Measurements from ENCODE around the gene SGSM1. TPM values are rescaled to one million over a fixed set of nuclear protein-coding genes. Genes with fewer than 3 reads are reported as not detected.

The SGSM1 gene
- total RNA-seq, 1 donor from 2014 or later: 0.75 TPM

DNA sequence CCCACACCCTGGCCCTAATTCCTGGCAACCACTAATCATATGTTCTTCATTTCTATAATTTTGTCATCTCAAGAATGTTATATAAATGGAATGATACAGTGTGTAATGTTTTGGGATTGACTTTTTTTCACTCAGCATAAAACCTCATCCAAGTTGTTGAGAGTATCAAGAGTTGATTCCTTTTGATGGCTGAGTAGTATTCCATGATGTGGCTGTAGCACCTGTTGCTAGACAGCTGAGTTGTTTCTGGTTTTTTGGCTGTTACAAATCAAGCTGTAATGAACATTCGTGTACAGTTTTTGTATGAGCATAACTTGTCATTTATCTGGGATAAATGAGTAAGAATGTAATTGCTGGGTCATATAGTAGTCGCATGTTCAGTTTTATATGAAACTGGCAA lies 81.2 kb downstream of the SGSM1 start:
- Mint-ChIP-seq H3K4me1 (peaks cover 10% of the 10 kb centered on the region), H3K9me3 (no peaks in the 10 kb centered on the region), H3K27ac (ENCODE audit: unreplicated experiment) (no peak overlapping the region), H3K27me3 (ENCODE audit: low read depth) (peaks cover 7% of the 10 kb centered on the region), H3K4me3 (no peak overlapping the region), H3K36me3 (ENCODE audit: low read depth) (no peaks in the 10 kb centered on the region)
- TF ChIP-seq, protein P1, sequence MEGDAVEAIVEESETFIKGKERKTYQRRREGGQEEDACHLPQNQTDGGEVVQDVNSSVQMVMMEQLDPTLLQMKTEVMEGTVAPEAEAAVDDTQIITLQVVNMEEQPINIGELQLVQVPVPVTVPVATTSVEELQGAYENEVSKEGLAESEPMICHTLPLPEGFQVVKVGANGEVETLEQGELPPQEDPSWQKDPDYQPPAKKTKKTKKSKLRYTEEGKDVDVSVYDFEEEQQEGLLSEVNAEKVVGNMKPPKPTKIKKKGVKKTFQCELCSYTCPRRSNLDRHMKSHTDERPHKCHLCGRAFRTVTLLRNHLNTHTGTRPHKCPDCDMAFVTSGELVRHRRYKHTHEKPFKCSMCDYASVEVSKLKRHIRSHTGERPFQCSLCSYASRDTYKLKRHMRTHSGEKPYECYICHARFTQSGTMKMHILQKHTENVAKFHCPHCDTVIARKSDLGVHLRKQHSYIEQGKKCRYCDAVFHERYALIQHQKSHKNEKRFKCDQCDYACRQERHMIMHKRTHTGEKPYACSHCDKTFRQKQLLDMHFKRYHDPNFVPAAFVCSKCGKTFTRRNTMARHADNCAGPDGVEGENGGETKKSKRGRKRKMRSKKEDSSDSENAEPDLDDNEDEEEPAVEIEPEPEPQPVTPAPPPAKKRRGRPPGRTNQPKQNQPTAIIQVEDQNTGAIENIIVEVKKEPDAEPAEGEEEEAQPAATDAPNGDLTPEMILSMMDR (conservative IDR thresholded peaks at IDR 0.05): no peak
- no peak for DNase-seq (ENCODE audit: low read depth, low spot score)

DNA sequence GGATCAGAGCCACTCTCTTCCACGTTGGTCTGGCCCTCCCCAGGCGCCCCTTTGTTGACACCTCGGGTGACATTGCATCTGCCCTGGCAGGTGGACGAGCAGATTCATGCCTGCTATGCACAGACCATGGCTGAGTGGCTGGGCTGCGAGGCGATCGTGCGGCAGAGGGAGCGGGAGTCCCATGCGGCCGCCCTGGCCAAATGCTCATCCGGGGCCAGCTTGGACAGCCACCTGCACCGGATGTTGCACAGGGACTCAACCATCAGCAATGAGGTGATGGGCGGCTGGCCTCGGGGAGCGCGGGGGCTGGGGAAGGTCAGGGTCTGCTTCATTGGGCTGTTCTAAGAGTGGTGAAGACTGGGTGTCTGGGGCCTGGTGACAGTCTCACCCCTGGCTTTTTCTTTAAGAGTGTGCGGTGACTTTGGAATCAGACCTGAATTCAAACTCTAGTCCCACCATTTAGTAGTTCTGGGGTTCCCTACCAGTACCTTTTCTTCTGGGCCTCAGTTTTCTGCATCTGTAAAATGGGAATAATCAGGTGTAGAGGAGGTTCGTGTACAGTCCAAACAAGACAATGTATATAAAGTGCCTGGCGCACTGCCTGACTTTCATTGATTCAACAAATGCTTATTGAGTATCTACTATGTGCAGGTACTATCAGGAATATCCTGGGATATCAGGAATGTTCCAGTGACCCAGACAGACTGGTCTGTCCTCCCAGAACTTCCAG lies 87.5 kb downstream of the SGSM1 start:
- peaks cover 12% of the 10 kb centered on the region for H3K4me1 Mint-ChIP-seq
- no peak overlapping the region for H3K27ac Mint-ChIP-seq (ENCODE audit: unreplicated experiment)
- H3K9me3 Mint-ChIP-seq: no peaks in the 10 kb centered on the region
- H3K27me3 Mint-ChIP-seq (ENCODE audit: low read depth): peaks cover 3% of the 10 kb centered on the region
- no peak for DNase-seq (ENCODE audit: low read depth, low spot score)
- TF ChIP-seq, protein P1 (conservative IDR thresholded peaks at IDR 0.05): no peak
- no peak overlapping the region for H3K4me3 Mint-ChIP-seq
- no peaks in the 10 kb centered on the region for H3K36me3 Mint-ChIP-seq (ENCODE audit: low read depth)

DNA sequence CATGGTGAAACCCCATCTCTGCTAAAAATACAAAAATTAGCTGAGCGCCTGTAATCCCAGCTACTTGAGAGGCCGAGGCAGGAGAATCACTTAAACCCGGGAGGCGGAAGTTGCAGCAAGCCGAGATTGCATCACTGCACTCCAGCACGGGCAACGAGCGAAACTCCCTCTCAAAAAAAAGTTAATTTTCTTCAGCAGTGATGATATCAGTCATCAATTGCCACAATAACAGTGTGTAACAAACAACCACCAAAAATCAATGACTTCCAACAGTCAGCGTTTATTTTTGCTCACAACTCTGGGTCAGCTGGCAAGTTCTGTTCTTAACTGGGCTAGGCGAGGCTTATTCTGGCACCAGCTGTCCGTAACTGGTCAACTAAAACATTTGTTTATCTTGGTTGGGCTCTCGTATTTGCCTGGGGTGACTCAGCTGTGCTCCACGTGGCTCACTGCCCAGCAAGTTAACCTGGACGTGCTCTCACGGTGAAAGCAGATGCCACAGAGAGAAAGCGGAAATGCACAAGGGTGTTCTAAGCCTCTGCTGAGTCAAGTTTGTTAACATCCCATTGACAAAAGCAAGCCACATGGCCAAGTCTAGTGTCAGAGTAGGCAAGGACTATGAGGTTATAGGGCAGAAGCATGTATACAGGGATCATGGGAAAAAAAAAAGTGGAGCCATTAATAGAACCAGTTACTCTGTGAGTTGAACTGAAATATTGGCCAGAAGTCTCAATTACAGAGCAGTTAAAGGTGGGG lies 88.4 kb downstream of the SGSM1 start:
- H3K4me3 Mint-ChIP-seq: no peak overlapping the region
- no peak overlapping the region for H3K27ac Mint-ChIP-seq (ENCODE audit: unreplicated experiment)
- DNase-seq (ENCODE audit: low read depth, low spot score): no peak
- TF ChIP-seq, protein P1 (conservative IDR thresholded peaks at IDR 0.05): no peak
- H3K36me3 Mint-ChIP-seq (ENCODE audit: low read depth): no peaks in the 10 kb centered on the region
- H3K27me3 Mint-ChIP-seq (ENCODE audit: low read depth): peaks cover 3% of the 10 kb centered on the region
- H3K9me3 Mint-ChIP-seq: no peaks in the 10 kb centered on the region
- H3K4me1 Mint-ChIP-seq: peaks cover 12% of the 10 kb centered on the region

DNA sequence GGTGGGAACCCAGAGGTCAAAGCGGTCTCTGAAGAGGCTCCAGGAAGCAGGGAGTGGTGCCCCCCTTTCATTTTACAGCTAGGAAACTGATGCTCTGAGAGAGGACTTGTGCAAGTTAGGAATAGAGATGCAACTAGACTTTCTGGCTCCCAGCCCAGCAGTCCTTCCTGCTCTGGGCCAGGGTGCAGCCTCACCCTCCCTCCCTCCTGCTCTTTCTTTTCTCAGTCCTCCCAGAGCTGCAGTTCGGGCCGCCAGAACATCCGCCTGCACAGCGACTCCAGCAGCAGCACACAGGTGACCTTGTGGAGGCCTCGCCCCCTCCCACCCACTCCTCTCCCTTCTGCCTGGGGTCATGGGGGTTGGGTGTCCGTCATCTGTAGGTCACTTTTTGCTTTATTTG lies 89.0 kb downstream of the SGSM1 start:
- H3K4me3 Mint-ChIP-seq: no peak overlapping the region
- peaks cover 12% of the 10 kb centered on the region for H3K4me1 Mint-ChIP-seq
- DNase-seq (ENCODE audit: low read depth, low spot score): no peak
- H3K36me3 Mint-ChIP-seq (ENCODE audit: low read depth): no peaks in the 10 kb centered on the region
- peak overlapping the region; percentile 54 for H3K27ac Mint-ChIP-seq (ENCODE audit: unreplicated experiment)
- TF ChIP-seq, protein P1 (conservative IDR thresholded peaks at IDR 0.05): no peak
- peaks cover 3% of the 10 kb centered on the region for H3K27me3 Mint-ChIP-seq (ENCODE audit: low read depth)
- H3K9me3 Mint-ChIP-seq: no peaks in the 10 kb centered on the region

DNA sequence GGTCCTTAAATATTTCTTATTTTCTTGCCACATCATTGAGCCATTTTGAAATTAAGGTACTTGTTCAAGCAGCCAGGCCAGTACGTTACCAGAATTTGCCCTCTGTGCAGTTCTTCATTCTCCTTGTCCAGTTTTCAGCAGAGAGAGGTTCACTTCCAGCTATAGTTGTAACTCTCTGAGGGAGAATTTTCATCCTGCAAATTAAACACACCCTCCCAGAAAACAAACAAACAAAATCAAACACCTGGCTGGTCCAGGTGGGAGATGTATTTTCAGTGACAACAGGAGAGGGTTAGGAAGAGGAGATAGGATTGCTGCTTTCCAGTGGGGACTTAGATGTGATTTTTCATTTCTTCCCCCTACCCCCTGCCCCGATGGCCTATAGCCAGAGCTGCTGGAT lies 95.4 kb downstream of the SGSM1 start:
- no peak overlapping the region for H3K4me3 Mint-ChIP-seq
- no peaks in the 10 kb centered on the region for H3K27me3 Mint-ChIP-seq (ENCODE audit: low read depth)
- H3K9me3 Mint-ChIP-seq: peaks cover 10% of the 10 kb centered on the region
- no peaks in the 10 kb centered on the region for H3K4me1 Mint-ChIP-seq
- no peak overlapping the region for H3K27ac Mint-ChIP-seq (ENCODE audit: unreplicated experiment)
- no peak for DNase-seq (ENCODE audit: low read depth, low spot score)
- TF ChIP-seq, protein P1 (conservative IDR thresholded peaks at IDR 0.05): no peak
- H3K36me3 Mint-ChIP-seq (ENCODE audit: low read depth): peaks cover 12% of the 10 kb centered on the region
